Lower lobe of right lung (tissue), 2 donors: ENCODE results near the gene RP9. TPM values are rescaled to one million over a fixed set of nuclear protein-coding genes. Genes with fewer than 3 reads are reported as not detected.

ENCODE experiments used
- ATAC-seq, 2 donors: fragments of 200-7000 bp; cut with Tn5 transposase; one replicate each; pipeline ENCODE4 v1.9.1; 2020 to 2022; ENCODE audit warnings: mild to moderate bottlenecking in 2 of 2, moderate library complexity in 2 of 2
- DNase-seq: peaks from one replicate; pipeline ENCODE4 v3.0.0-alpha.2; 2020
- H3K27ac ChIP-seq: fragments of 200-600 bp; one replicate; pipeline ENCODE4 v1.8.0; 2022
- H3K27me3 ChIP-seq: fragments of 200-600 bp; one replicate; pipeline ENCODE4 v1.8.0; 2022; ENCODE audit warnings: low read depth
- H3K36me3 ChIP-seq: fragments of 200-600 bp; one replicate; pipeline ENCODE4 v1.8.0; 2022; ENCODE audit warnings: mild to moderate bottlenecking
- H3K4me1 ChIP-seq: fragments of 200-600 bp; one replicate; pipeline ENCODE4 v1.8.0; 2022
- H3K4me3 ChIP-seq: fragments of 200-600 bp; one replicate; pipeline ENCODE4 v1.8.0; 2022; ENCODE audit warnings: mild to moderate bottlenecking
- H3K9me3 ChIP-seq: fragments of 200-600 bp; one replicate; pipeline ENCODE4 v1.8.0; 2022
- intact Hi-C: fragments of 100-400 bp; cut with DNase I; formaldehyde crosslinking; loops from one replicate; pipeline ENCODE4 v1.11.0; 2022
- total RNA-seq: library from RNA; stranded (reverse); fragmentation: NEBNext Ultra II Directional; extraction: Animal tissue kit (Norgen Biotek cat#: 25700); gene quantifications from one replicate; pipeline ENCODE4 v1.2.1, GENCODE V29; 2021
- TF ChIP-seq, protein P1 (sequence below): fragments of 200-600 bp; IDR thresholded peaks from one replicate; pipeline ENCODE4 v1.8.0; 2022; ENCODE audit warnings: antibody characterized with exemption, mild to moderate bottlenecking
- donor health status: DM: no; HTN: yes; CAD: no; lungs with severe emphysema.

The RP9 gene
- total RNA-seq, 1 donor from 2014 or later = 11.6 TPM

DNA sequence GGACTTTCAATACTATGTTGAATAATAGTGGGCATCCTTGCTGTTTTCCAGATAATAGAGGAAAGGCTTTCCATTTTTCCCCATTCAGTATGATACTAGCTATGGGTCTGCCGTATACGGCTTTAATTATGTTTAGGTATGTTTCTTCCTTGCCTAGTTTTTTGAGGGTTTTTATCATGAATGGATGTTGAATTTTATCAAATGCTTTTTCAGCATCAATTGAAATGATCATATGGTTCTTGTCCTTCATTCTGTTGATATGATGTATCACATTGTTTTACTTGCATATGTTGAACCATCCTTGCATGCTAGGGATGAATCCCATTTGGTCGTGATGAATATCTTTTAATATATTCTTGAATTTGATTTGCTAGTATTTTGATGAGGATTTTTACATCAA, 9.2 kb upstream of the RP9 start:
- no peak overlapping the region for H3K27ac ChIP-seq
- DNase-seq (no peak), ATAC-seq (no peak)
- TF ChIP-seq, protein P1, sequence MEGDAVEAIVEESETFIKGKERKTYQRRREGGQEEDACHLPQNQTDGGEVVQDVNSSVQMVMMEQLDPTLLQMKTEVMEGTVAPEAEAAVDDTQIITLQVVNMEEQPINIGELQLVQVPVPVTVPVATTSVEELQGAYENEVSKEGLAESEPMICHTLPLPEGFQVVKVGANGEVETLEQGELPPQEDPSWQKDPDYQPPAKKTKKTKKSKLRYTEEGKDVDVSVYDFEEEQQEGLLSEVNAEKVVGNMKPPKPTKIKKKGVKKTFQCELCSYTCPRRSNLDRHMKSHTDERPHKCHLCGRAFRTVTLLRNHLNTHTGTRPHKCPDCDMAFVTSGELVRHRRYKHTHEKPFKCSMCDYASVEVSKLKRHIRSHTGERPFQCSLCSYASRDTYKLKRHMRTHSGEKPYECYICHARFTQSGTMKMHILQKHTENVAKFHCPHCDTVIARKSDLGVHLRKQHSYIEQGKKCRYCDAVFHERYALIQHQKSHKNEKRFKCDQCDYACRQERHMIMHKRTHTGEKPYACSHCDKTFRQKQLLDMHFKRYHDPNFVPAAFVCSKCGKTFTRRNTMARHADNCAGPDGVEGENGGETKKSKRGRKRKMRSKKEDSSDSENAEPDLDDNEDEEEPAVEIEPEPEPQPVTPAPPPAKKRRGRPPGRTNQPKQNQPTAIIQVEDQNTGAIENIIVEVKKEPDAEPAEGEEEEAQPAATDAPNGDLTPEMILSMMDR = no peak
- H3K4me1 ChIP-seq = no peaks in the 10 kb centered on the region
- intact Hi-C loops = no loop called here
- no peaks in the 10 kb centered on the region for H3K27me3 ChIP-seq
- no peaks in the 10 kb centered on the region for H3K36me3 ChIP-seq
- peaks cover 5% of the 10 kb centered on the region for H3K9me3 ChIP-seq
- no peak overlapping the region for H3K4me3 ChIP-seq

DNA sequence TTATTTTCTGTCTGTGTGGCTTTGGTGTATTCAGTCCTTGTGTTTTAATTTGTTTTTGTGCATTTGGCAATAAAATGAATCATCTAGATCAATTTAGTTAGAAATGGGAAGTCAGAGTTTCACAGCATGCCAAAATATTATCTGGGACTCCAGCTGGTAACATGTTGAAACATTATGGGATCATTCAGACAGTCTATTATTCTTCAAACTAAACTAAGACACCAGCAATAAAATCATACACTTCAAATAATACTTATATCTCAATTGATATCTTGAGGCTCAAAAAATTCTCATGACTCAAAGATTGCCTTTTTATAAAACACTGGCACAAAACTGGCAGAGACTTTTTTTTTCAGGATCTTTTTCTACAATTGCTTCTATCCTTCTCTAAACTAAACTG, 5.8 kb upstream of the RP9 start:
- no peak overlapping the region for H3K4me3 ChIP-seq
- ATAC-seq = no peak
- no peak for DNase-seq
- no peaks in the 10 kb centered on the region for H3K4me1 ChIP-seq
- TF ChIP-seq, protein P1 = no peak
- no peaks in the 10 kb centered on the region for H3K36me3 ChIP-seq
- no peak overlapping the region for H3K27ac ChIP-seq
- intact Hi-C loops = no loop called here
- H3K27me3 ChIP-seq = no peaks in the 10 kb centered on the region
- H3K9me3 ChIP-seq = peaks cover 5% of the 10 kb centered on the region

DNA sequence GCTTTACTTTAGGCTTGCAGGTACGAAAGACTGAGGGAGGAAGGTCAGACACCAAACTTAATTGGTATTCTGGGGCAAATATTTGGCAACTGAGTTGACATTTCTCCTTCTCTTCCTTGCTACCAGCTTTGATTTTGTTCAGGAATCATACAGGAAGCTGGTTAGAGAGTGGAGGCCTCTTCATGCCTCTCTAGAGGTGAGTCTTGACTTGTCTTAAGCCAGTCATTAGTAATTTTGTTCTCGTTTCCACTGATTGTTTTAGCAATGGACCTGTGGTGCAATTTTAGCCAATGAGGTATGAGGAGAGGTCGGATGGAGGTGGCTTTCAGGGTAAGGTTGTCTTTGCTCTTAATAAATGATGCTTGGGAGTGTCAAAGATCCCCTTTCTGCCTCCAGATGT, 2.4 kb upstream of the RP9 start:
- Histone ChIP-seq H3K4me1 (peaks cover 24% of the 10 kb centered on the region), H3K27ac (no peak overlapping the region), H3K4me3 (no peak overlapping the region), H3K9me3 (no peaks in the 10 kb centered on the region), H3K36me3 (no peaks in the 10 kb centered on the region), H3K27me3 (no peaks in the 10 kb centered on the region)
- DNase-seq (no peak), ATAC-seq (no peak)
- TF ChIP-seq, protein P1 = no peak
- intact Hi-C loops = no loop called here

DNA sequence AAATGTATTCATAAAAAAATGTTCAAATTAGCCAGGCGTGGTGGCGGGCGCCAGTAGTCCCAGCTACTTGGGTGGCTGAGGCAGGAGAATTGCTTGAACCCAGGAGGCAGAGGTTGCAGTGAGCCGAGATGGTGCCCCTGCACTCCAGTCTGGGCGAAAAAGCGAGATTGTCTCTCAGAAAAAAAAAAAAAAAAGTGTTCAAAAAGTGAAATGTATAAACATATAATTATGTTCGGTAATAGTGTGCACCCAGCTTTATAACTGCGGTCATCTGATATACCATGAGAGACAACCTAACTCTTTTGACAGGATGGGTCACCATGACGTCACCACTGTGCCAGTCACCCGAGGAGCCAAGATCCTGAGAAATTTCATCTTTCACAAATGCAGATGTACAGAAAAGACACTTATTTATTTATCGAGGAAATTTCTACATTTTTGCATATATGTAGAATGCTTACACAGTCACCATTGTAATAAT, 594 bp upstream of the RP9 start:
- Histone ChIP-seq H3K4me1 (peaks cover 31% of the 10 kb centered on the region), H3K36me3 (no peaks in the 10 kb centered on the region), H3K4me3 (peak overlapping the region; percentile 97), H3K27ac (peak overlapping the region; percentile 58), H3K9me3 (no peaks in the 10 kb centered on the region), H3K27me3 (no peaks in the 10 kb centered on the region)
- ATAC-seq (peak in 1 of 2 donors; percentile 14), DNase-seq (no peak)
- intact Hi-C loops = no loop called here
- TF ChIP-seq, protein P1 = no peak

DNA sequence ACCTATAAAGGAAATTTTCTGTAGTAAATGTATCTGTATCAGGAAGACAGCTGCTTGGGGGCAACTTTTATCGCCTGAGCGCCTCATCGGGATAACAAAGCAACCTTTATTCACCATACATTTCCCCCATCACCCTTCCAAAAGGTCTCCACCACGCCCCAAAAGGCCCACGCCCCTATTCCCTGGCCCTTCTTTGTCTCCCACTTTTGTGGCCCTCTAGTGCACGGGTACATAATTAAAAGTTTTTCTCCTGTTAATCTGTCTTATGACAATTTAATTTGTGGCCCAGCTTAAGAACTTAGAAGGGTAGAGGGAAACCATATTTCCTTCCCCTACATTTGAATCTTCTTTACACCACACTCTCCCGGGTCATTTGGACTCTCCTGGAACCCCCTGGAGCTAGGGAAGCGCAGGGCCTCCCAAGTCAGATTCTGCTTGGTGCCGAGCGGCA, 625 bp downstream of the RP9 start:
- intact Hi-C loops = no loop called here
- peak overlapping the region; percentile 85 for H3K27ac ChIP-seq
- ATAC-seq = peak; percentile 25 to 59
- TF ChIP-seq, protein P1 = no peak
- H3K4me3 ChIP-seq = peak overlapping the region; percentile 97
- peaks cover 31% of the 10 kb centered on the region for H3K4me1 ChIP-seq
- no peaks in the 10 kb centered on the region for H3K27me3 ChIP-seq
- peaks cover 4% of the 10 kb centered on the region for H3K36me3 ChIP-seq
- no peak for DNase-seq
- no peaks in the 10 kb centered on the region for H3K9me3 ChIP-seq
